Glutamatergic neuron (in vitro differentiated cells): ENCODE results near the gene RGS2. TPM values are rescaled to one million over a fixed set of nuclear protein-coding genes. Genes with fewer than 3 reads are reported as not detected.

ENCODE experiments used
- DNase-seq: peaks from one replicate; pipeline ENCODE4 v3.0.0; 2022
- H3K27ac Mint-ChIP-seq: one replicate; pipeline ENCODE4 v1.8.0; 2020; ENCODE audit warnings: mild to moderate bottlenecking, mixed read lengths, inconsistent platforms; ENCODE audit not compliant: unreplicated experiment
- H3K27me3 Mint-ChIP-seq: one replicate; pipeline ENCODE4 v1.8.0; 2020; ENCODE audit warnings: mild to moderate bottlenecking, moderate library complexity, mixed read lengths, inconsistent platforms; ENCODE audit not compliant: unreplicated experiment
- H3K36me3 Mint-ChIP-seq: one replicate; pipeline ENCODE4 v1.8.0; 2020; ENCODE audit warnings: mild to moderate bottlenecking, mixed read lengths, inconsistent platforms; ENCODE audit not compliant: unreplicated experiment
- H3K4me1 Mint-ChIP-seq: one replicate; pipeline ENCODE4 v1.8.0; 2020; ENCODE audit warnings: mild to moderate bottlenecking, low read depth, mixed read lengths, inconsistent platforms; ENCODE audit not compliant: unreplicated experiment
- H3K4me3 Mint-ChIP-seq: one replicate; pipeline ENCODE4 v1.8.0; 2020; ENCODE audit warnings: mild to moderate bottlenecking, mixed read lengths, inconsistent platforms; ENCODE audit not compliant: unreplicated experiment
- H3K9me3 Mint-ChIP-seq: one replicate; pipeline ENCODE4 v1.8.0; 2020; ENCODE audit warnings: mild to moderate bottlenecking, moderate library complexity, mixed read lengths, inconsistent platforms; ENCODE audit not compliant: unreplicated experiment
- CTCF ChIP-seq: fragments of 200-600 bp; sonication (generic); IDR thresholded peaks from one replicate; pipeline ENCODE4 v1.5.0; 2021; ENCODE audit not compliant: partially characterized antibody, unreplicated experiment
- long read RNA-seq: library from polyadenylated mRNA; unstranded; transcript quantifications from one replicate; pipeline ENCODE4 v2.0.0, GENCODE V29; 2020; ENCODE audit not compliant: unreplicated experiment
- total RNA-seq: library from RNA; stranded (reverse); fragmentation: NEBNext Ultra II Directional; extraction: Animal tissue kit (Norgen Biotek cat#: 25700); gene quantifications from one replicate; pipeline ENCODE4 v1.2.1, GENCODE V29; 2021; ENCODE audit not compliant: unreplicated experiment

The RGS2 gene
- 33.5 TPM for total RNA-seq
- long read RNA-seq, transcript RGS2-201 (5 exons, 1,354 nt), result major isoform, 19 of 19 reads
- long read RNA-seq, partial matches to known transcripts, result 0 of 19 reads
- long read RNA-seq, other reads (novel, unspliced or antisense), result 0 of 19 reads

GRCh38 chr1:192808518-192809306 lies at the start of gene RGS2:
Gene RGS2 (plus strand): TSS chr1:192809039. CDS start chr1:192809072, 33 bp downstream.
- TF ChIP-seq CTCF, result no peak
- Mint-ChIP-seq H3K27ac (peak within 1 kb of the TSS; percentile 99), H3K9me3 (peaks cover 13% of the 10 kb centered on the region), H3K4me3 (peak within 1 kb of the TSS; percentile 94), H3K27me3 (peaks cover 11% of the 10 kb centered on the region), H3K4me1 (peaks cover 17% of the 10 kb centered on the region), H3K36me3 (no peaks in the 10 kb centered on the region)
- peak; percentile 93 for DNase-seq

- Mint-ChIP-seq H3K27me3 (no peaks in the 10 kb centered on the region), H3K36me3 (no peaks in the 10 kb centered on the region), H3K4me1 (no peaks in the 10 kb centered on the region), H3K27ac (no peak overlapping the region), H3K9me3 (no peaks in the 10 kb centered on the region), H3K4me3 (no peak overlapping the region)
- TF ChIP-seq CTCF, result no peak
- no peak for DNase-seq
These were observed 49.7 kb upstream of the RGS2 start for GRCh38 chr1:192759104-192759503.

GRCh38 chr1:192762265-192762664 lies 46.6 kb upstream of the RGS2 start:
- H3K36me3 Mint-ChIP-seq, result no peaks in the 10 kb centered on the region
- H3K27me3 Mint-ChIP-seq, result no peaks in the 10 kb centered on the region
- no peak overlapping the region for H3K27ac Mint-ChIP-seq

GRCh38 chr1:192763243-192763642 lies 45.6 kb upstream of the RGS2 start:
- Mint-ChIP-seq H3K9me3 (no peaks in the 10 kb centered on the region), H3K27me3 (no peaks in the 10 kb centered on the region), H3K4me3 (no peak overlapping the region), H3K36me3 (no peaks in the 10 kb centered on the region), H3K4me1 (no peaks in the 10 kb centered on the region), H3K27ac (no peak overlapping the region)
- TF ChIP-seq CTCF, result no peak
- DNase-seq, result no peak

More at GRCh38 chr1:192762265-192762664, 46.6 kb upstream of the RGS2 start:
- Mint-ChIP-seq H3K4me3 (no peak overlapping the region), H3K9me3 (no peaks in the 10 kb centered on the region), H3K4me1 (no peaks in the 10 kb centered on the region)
- no peak for DNase-seq
- TF ChIP-seq CTCF, result no peak

- no peak for DNase-seq
- Mint-ChIP-seq H3K4me1 (no peaks in the 10 kb centered on the region), H3K27me3 (no peaks in the 10 kb centered on the region), H3K36me3 (no peaks in the 10 kb centered on the region), H3K4me3 (no peak overlapping the region), H3K9me3 (no peaks in the 10 kb centered on the region), H3K27ac (no peak overlapping the region)
- TF ChIP-seq CTCF, result no peak
These were observed 45.1 kb upstream of the RGS2 start for GRCh38 chr1:192763756-192764155.
